Endothelial cell of umbilical vein (primary cell): ENCODE measurements around the gene TNFRSF21. TPM values are rescaled to one million over a fixed set of nuclear protein-coding genes. Genes with fewer than 3 reads are reported as not detected.

Experiments
- BruUV-seq: library from RNA; stranded (reverse); fragments of 400-500 nt; replicated peaks from 2 replicates; lab custom pipeline; 2021; lab: Mats Ljungman, UMichigan
- CTCF ChIA-PET: fragments of 300-600, 350-600 bp; sonication (Branson Sonifier 250); formaldehyde crosslinking; loops from one replicate; lab custom pipeline; 2021; ENCODE audit warnings: antibody characterized with exemption, inconsistent platforms; lab: Charles Lee
- POLR2A ChIA-PET: fragments of 300-600, 350-600 bp; sonication (Branson Sonifier 250); formaldehyde crosslinking; loops from one replicate; lab custom pipeline; 2021; ENCODE audit warnings: antibody characterized with exemption, inconsistent platforms; lab: Charles Lee
- DNase-seq: peaks from one replicate; pipeline ENCODE4 v3.0.0-alpha.2; 2011; ENCODE audit warnings: low read depth, low spot score
- FAIRE-seq: peaks from 2 replicates; lab custom pipeline; 2011; peaks lifted over from hg19 to GRCh38; lab: Jason Lieb, UNC
- H2AFZ ChIP-seq: 2 replicates; pipeline ENCODE4 v1.6.0; 2012; ENCODE audit warnings: low read depth, low read length, control low read depth, inconsistent platforms
- H3K27ac ChIP-seq: 2 replicates; pipeline ENCODE4 v1.5.1; 2011; ENCODE audit warnings: low read depth, mild to moderate bottlenecking, control low read depth, low read length, moderate library complexity; ENCODE audit not compliant: insufficient read depth
- H3K27me3 ChIP-seq, 2 experiments: 2 replicates each; pipeline versions ENCODE4 v1.6.0 to v1.6.1; 2011; ENCODE audit warnings: low read length in 2 of 2, mixed read lengths in 1 of 2; ENCODE audit not compliant: control insufficient read depth in 2 of 2, insufficient read depth in 2 of 2
- H3K36me3 ChIP-seq, 2 experiments: 2 replicates in 1 of 2; 3 replicates in 1 of 2; pipeline ENCODE4 v1.5.1; 2011; ENCODE audit warnings: low read length in 2 of 2, mild to moderate bottlenecking in 1 of 2, moderate library complexity in 1 of 2; ENCODE audit not compliant: control insufficient read depth in 2 of 2, insufficient read depth in 2 of 2; ENCODE audit errors: extremely low read depth in 1 of 2
- H3K4me1 ChIP-seq: 3 replicates; pipeline ENCODE4 v1.5.1; 2011; ENCODE audit warnings: mild to moderate bottlenecking, low read length; ENCODE audit not compliant: control insufficient read depth, insufficient read depth; ENCODE audit errors: extremely low read depth
- H3K4me2 ChIP-seq: 2 replicates; pipeline ENCODE4 v1.6.1; 2011; ENCODE audit warnings: low read length, control low read depth, mixed read lengths; ENCODE audit not compliant: insufficient read depth
- H3K4me3 ChIP-seq, 3 experiments: fragments of 200-600 bp in 1 of 3; sonication (generic), shearing (Covaris generic) in 1 of 3; replicated peaks in 1 of 3; 2 replicates each; pipeline ENCODE4 v1.5.1; 2011 to 2016; ENCODE audit warnings: control low read depth in 3 of 3, low read length in 3 of 3, mild to moderate bottlenecking in 2 of 3, inconsistent platforms in 1 of 3, low read depth in 1 of 3, moderate library complexity in 1 of 3; ENCODE audit not compliant: insufficient read depth in 1 of 3
- H3K79me2 ChIP-seq: 2 replicates; pipeline ENCODE4 v1.6.0; 2012; ENCODE audit warnings: low read length, inconsistent platforms; ENCODE audit not compliant: control insufficient read depth, insufficient read depth
- H3K9ac ChIP-seq: replicated peaks from 2 replicates; pipeline ENCODE3; 2011; ENCODE audit warnings: low read length, control low read depth; ENCODE audit not compliant: insufficient read depth; ENCODE audit errors: extremely low read depth
- H3K9me1 ChIP-seq: replicated peaks from 3 replicates; pipeline ENCODE4 v1.6.0; 2011; ENCODE audit warnings: mild to moderate bottlenecking, low read length; ENCODE audit not compliant: control insufficient read depth, insufficient read depth; ENCODE audit errors: extremely low read depth
- H3K9me3 ChIP-seq: replicated peaks from 2 replicates; pipeline ENCODE4 v1.5.1; 2012; ENCODE audit warnings: low read length, inconsistent platforms; ENCODE audit not compliant: control insufficient read depth, insufficient read depth
- H4K20me1 ChIP-seq: replicated peaks from 2 replicates; pipeline ENCODE3; 2011; ENCODE audit warnings: mild to moderate bottlenecking, low read length; ENCODE audit not compliant: control insufficient read depth, insufficient read depth; ENCODE audit errors: extremely low read depth
- EZH2 ChIP-seq: IDR thresholded peaks from 2 replicates; pipeline ENCODE4 v1.6.1; 2012; ENCODE audit warnings: borderline replicate concordance, low read depth, mild to moderate bottlenecking, moderate library complexity, low read length, inconsistent platforms; ENCODE audit not compliant: severe bottlenecking
- FOS ChIP-seq: IDR thresholded peaks from 2 replicates; pipeline ENCODE4 v1.6.1; 2011; ENCODE audit warnings: mild to moderate bottlenecking, low read length, moderate library complexity, borderline replicate concordance; ENCODE audit not compliant: insufficient read depth
- GATA2 ChIP-seq: IDR thresholded peaks from 2 replicates; pipeline ENCODE4 v1.7.0; 2011; ENCODE audit warnings: low read depth, mild to moderate bottlenecking, moderate library complexity, mixed read lengths, low read length; ENCODE audit not compliant: insufficient read length, insufficient read depth
- JUN ChIP-seq: IDR thresholded peaks from 2 replicates; pipeline ENCODE4 v1.6.1; 2011; ENCODE audit warnings: borderline replicate concordance, low read depth; ENCODE audit not compliant: insufficient read length, insufficient read depth
- MYC ChIP-seq: IDR thresholded peaks from one replicate; pipeline ENCODE4 v1.6.1; 2011; ENCODE audit warnings: mild to moderate bottlenecking, low read depth, low read length
- POLR2A ChIP-seq: IDR thresholded peaks from 2 replicates; pipeline ENCODE4 v1.6.1; 2012; ENCODE audit warnings: low read depth, mild to moderate bottlenecking, control low read depth, low read length
- POLR2AphosphoS5 ChIP-seq: IDR thresholded peaks from 2 replicates; pipeline ENCODE4 v1.6.1; 2012; ENCODE audit warnings: low read depth, mild to moderate bottlenecking, control low read depth, low read length, moderate library complexity; ENCODE audit not compliant: insufficient read depth
- dilution Hi-C: fragments of 300-500 bp; cut with MboI; formaldehyde crosslinking; loops from one replicate; pipeline ENCODE4 v1.15.0; 2019; ENCODE audit warnings: low sequenced_read_pairs; ENCODE audit not compliant: extremely low pct_ligation_motif_present
- intact Hi-C: fragments of 100-400 bp; cut with micrococcal nuclease; formaldehyde crosslinking; loops from one replicate; pipeline ENCODE4 v1.10.0; 2022
- polyA plus RNA-seq, 4 experiments: library from polyadenylated mRNA; depleted of rRNA in 3 of 4; stranded (reverse) in 3 of 4; unstranded in 1 of 4; fragments of >200 nt; gene quantifications; 2 replicates each; pipeline versions ENCODE4 v1.2.1 to v1.2.3, GENCODE V29; 2011 to 2012; ENCODE audit warnings: missing spikeins in 1 of 4
- total RNA-seq: library from RNA; stranded (reverse); gene quantifications from 2 replicates; pipeline ENCODE4 v1.2.3, GENCODE V29; 2021
- TF ChIP-seq, protein P1 (sequence below), 2 donors: IDR thresholded peaks; 1 replicate in 1 of 2; 2 replicates in 1 of 2; pipeline ENCODE4 v1.5.1; 2011; ENCODE audit warnings: low read length in 2 of 2, mild to moderate bottlenecking in 2 of 2, moderate library complexity in 2 of 2, control low read depth in 1 of 2, inconsistent platforms in 1 of 2, low read depth in 1 of 2; ENCODE audit not compliant: insufficient read depth in 1 of 2; ENCODE audit errors: extremely low read depth in 1 of 2
- TF ChIP-seq, protein P2 (sequence below): IDR thresholded peaks from 2 replicates; pipeline ENCODE4 v1.6.1; 2011; ENCODE audit not compliant: insufficient read depth, insufficient read length

TNFRSF21 gene
- total and polyA plus RNA-seq, 2 donors (not counting 3 experiments of a cell fraction or from before 2014, with no cell fraction given) = 26.0 to 40.6 TPM

DNA sequence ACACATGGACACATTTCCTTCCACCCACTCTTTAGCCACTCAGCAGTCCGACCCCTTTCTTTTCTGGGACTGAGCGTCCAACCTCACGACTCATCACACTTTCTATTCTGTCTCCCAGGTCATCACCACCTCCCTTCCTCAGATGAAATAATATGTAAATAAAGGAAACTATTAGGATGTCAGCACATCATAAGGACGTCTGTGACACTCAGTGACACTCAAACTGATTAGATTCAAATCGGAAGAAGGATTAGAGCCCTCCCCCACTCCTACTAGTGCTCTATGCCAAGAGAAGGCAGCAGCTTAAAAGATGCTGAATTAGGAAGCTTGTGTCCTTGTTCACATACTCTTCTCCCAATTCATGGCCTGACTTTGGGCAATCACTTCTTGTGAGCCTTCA, 113.6 kb downstream of the TNFRSF21 start:
- no peaks in the 10 kb centered on the region for H3K9me3 ChIP-seq
- ChIA-PET POLR2A (no interaction called here), CTCF (no interaction called here)
- no TSS peak for BruUV-seq
- H3K36me3 ChIP-seq = no peaks in the 10 kb centered on the region
- no peak overlapping the region for H3K4me2 ChIP-seq
- no peak overlapping the region for H3K9ac ChIP-seq
- H3K4me3 ChIP-seq = no peak overlapping the region
- no peaks in the 10 kb centered on the region for H3K79me2 ChIP-seq
- H3K9me1 ChIP-seq = no peaks in the 10 kb centered on the region
- DNase-seq (no peak), FAIRE-seq (no peak)
- no peak for TF ChIP-seq MYC
- no peak for TF ChIP-seq EZH2
- TF ChIP-seq, protein P1, sequence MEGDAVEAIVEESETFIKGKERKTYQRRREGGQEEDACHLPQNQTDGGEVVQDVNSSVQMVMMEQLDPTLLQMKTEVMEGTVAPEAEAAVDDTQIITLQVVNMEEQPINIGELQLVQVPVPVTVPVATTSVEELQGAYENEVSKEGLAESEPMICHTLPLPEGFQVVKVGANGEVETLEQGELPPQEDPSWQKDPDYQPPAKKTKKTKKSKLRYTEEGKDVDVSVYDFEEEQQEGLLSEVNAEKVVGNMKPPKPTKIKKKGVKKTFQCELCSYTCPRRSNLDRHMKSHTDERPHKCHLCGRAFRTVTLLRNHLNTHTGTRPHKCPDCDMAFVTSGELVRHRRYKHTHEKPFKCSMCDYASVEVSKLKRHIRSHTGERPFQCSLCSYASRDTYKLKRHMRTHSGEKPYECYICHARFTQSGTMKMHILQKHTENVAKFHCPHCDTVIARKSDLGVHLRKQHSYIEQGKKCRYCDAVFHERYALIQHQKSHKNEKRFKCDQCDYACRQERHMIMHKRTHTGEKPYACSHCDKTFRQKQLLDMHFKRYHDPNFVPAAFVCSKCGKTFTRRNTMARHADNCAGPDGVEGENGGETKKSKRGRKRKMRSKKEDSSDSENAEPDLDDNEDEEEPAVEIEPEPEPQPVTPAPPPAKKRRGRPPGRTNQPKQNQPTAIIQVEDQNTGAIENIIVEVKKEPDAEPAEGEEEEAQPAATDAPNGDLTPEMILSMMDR (IDR thresholded peaks at IDR 0.05; ENCODE audit: extremely low read depth in 1 of 2, insufficient read depth in 1 of 2, low read depth in 1 of 2, low read length in 2 of 2) = no peak
- TF ChIP-seq FOS = no peak
- TF ChIP-seq, protein P2, sequence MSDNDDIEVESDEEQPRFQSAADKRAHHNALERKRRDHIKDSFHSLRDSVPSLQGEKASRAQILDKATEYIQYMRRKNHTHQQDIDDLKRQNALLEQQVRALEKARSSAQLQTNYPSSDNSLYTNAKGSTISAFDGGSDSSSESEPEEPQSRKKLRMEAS = no peak
- no peak for TF ChIP-seq GATA2
- TF ChIP-seq JUN = no peak
- TF ChIP-seq POLR2AphosphoS5 = no peak
- TF ChIP-seq POLR2A = no peak
- H4K20me1 ChIP-seq = no peaks in the 10 kb centered on the region
- H3K27me3 ChIP-seq = peaks cover 0 to 1% of the 10 kb centered on the region in 2 experiments
- H3K4me1 ChIP-seq = no peaks in the 10 kb centered on the region
- dilution Hi-C loops = no loop called here
- no peak overlapping the region for H3K27ac ChIP-seq
- no peak overlapping the region for H2AFZ ChIP-seq
- intact Hi-C loops = no loop called here
